Rectal smooth muscle tissue (tissue), 1 donor: ENCODE results near the gene DDA1.

ENCODE experiments used
- H3K27ac ChIP-seq: one replicate; pipeline ENCODE4 v1.7.0; 2013; ENCODE audit warnings: low read depth, low read length, inconsistent platforms
- H3K27me3 ChIP-seq: one replicate; pipeline ENCODE4 v1.7.0; 2013; ENCODE audit warnings: low read length; ENCODE audit not compliant: control insufficient read depth, insufficient read depth
- H3K36me3 ChIP-seq: one replicate; pipeline ENCODE4 v1.7.0; 2013; ENCODE audit warnings: low read length; ENCODE audit not compliant: control insufficient read depth, insufficient read depth
- H3K4me1 ChIP-seq: one replicate; pipeline ENCODE4 v1.7.0; 2013; ENCODE audit warnings: low read length; ENCODE audit not compliant: control insufficient read depth, insufficient read depth
- H3K4me3 ChIP-seq: one replicate; pipeline ENCODE4 v1.7.0; 2013; ENCODE audit warnings: low read length
- H3K9ac ChIP-seq: one replicate; pipeline ENCODE4 v1.7.0; 2013; ENCODE audit warnings: low read length

DDA1 gene

GRCh38 chr19:17339088-17339741 is 29.9 kb downstream of the DDA1 start:
- Histone ChIP-seq H3K9ac (no peak overlapping the region), H3K4me3 (no peak overlapping the region), H3K36me3 (no peaks in the 10 kb centered on the region), H3K27ac (no peak overlapping the region), H3K27me3 (no peaks in the 10 kb centered on the region), H3K4me1 (peaks cover 12% of the 10 kb centered on the region)

GRCh38 chr19:17340302-17340870 is 31.0 kb downstream of the DDA1 start:
- no peak overlapping the region for H3K27ac ChIP-seq
- peaks cover 8% of the 10 kb centered on the region for H3K4me1 ChIP-seq
- no peak overlapping the region for H3K4me3 ChIP-seq
- H3K9ac ChIP-seq = no peak overlapping the region
- H3K27me3 ChIP-seq = no peaks in the 10 kb centered on the region
- no peaks in the 10 kb centered on the region for H3K36me3 ChIP-seq

- Histone ChIP-seq H3K9ac (no peak overlapping the region), H3K27me3 (no peaks in the 10 kb centered on the region), H3K4me3 (no peak overlapping the region), H3K27ac (no peak overlapping the region), H3K4me1 (peaks cover 7% of the 10 kb centered on the region), H3K36me3 (no peaks in the 10 kb centered on the region)
Observed at GRCh38 chr19:17340871-17341357, 31.6 kb downstream of the DDA1 start.

- Histone ChIP-seq H3K4me1 (peaks cover 10% of the 10 kb centered on the region), H3K27me3 (no peaks in the 10 kb centered on the region), H3K27ac (no peak overlapping the region), H3K36me3 (no peaks in the 10 kb centered on the region), H3K4me3 (no peak overlapping the region), H3K9ac (no peak overlapping the region)
Observed at GRCh38 chr19:17341386-17341785, 32.0 kb downstream of the DDA1 start.

- Histone ChIP-seq H3K4me3 (no peak overlapping the region), H3K36me3 (no peaks in the 10 kb centered on the region), H3K27me3 (no peaks in the 10 kb centered on the region), H3K9ac (no peak overlapping the region), H3K4me1 (peaks cover 10% of the 10 kb centered on the region), H3K27ac (no peak overlapping the region)
Observed at GRCh38 chr19:17341845-17342244, 32.5 kb downstream of the DDA1 start.

GRCh38 chr19:17346109-17346671 is 36.8 kb downstream of the DDA1 start:
- peaks cover 3% of the 10 kb centered on the region for H3K4me1 ChIP-seq
- no peaks in the 10 kb centered on the region for H3K36me3 ChIP-seq
- H3K9ac ChIP-seq = no peak overlapping the region
- H3K4me3 ChIP-seq = no peak overlapping the region
- H3K27me3 ChIP-seq = peaks cover 6% of the 10 kb centered on the region
- H3K27ac ChIP-seq = no peak overlapping the region

- Histone ChIP-seq H3K27me3 (peaks cover 6% of the 10 kb centered on the region), H3K27ac (no peak overlapping the region), H3K4me1 (peaks cover 3% of the 10 kb centered on the region), H3K36me3 (no peaks in the 10 kb centered on the region), H3K9ac (no peak overlapping the region), H3K4me3 (no peak overlapping the region)
Observed at GRCh38 chr19:17347361-17347760, 38.0 kb downstream of the DDA1 start.

GRCh38 chr19:17347877-17348276 is 38.5 kb downstream of the DDA1 start:
- H3K36me3 ChIP-seq = no peaks in the 10 kb centered on the region
- H3K27ac ChIP-seq = no peak overlapping the region
- peaks cover 6% of the 10 kb centered on the region for H3K27me3 ChIP-seq
- H3K4me1 ChIP-seq = peaks cover 3% of the 10 kb centered on the region
- H3K9ac ChIP-seq = no peak overlapping the region
- H3K4me3 ChIP-seq = no peak overlapping the region

GRCh38 chr19:17348700-17349099 is 39.3 kb downstream of the DDA1 start:
- H3K27me3 ChIP-seq = peaks cover 9% of the 10 kb centered on the region
- no peak overlapping the region for H3K4me3 ChIP-seq
- H3K27ac ChIP-seq = no peak overlapping the region
- no peaks in the 10 kb centered on the region for H3K36me3 ChIP-seq
- peaks cover 3% of the 10 kb centered on the region for H3K4me1 ChIP-seq
- H3K9ac ChIP-seq = no peak overlapping the region

- no peak overlapping the region for H3K27ac ChIP-seq
- H3K9ac ChIP-seq = no peak overlapping the region
- no peaks in the 10 kb centered on the region for H3K4me1 ChIP-seq
Observed at GRCh38 chr19:17351815-17352435, 42.6 kb downstream of the DDA1 start.

GRCh38 chr19:17352608-17353280 is 43.4 kb downstream of the DDA1 start:
- Histone ChIP-seq H3K27ac (no peak overlapping the region), H3K27me3 (peaks cover 9% of the 10 kb centered on the region)

More at GRCh38 chr19:17351815-17352435, 42.6 kb downstream of the DDA1 start:
- no peaks in the 10 kb centered on the region for H3K36me3 ChIP-seq
- H3K27me3 ChIP-seq = peaks cover 9% of the 10 kb centered on the region
- no peak overlapping the region for H3K4me3 ChIP-seq

GRCh38 chr19:17353386-17353785 is 44.0 kb downstream of the DDA1 start:
- Histone ChIP-seq H3K4me3 (no peak overlapping the region), H3K27me3 (peaks cover 8% of the 10 kb centered on the region), H3K4me1 (no peaks in the 10 kb centered on the region), H3K36me3 (no peaks in the 10 kb centered on the region), H3K27ac (no peak overlapping the region), H3K9ac (no peak overlapping the region)

More at GRCh38 chr19:17352608-17353280, 43.4 kb downstream of the DDA1 start:
- Histone ChIP-seq H3K4me3 (no peak overlapping the region), H3K36me3 (no peaks in the 10 kb centered on the region), H3K9ac (no peak overlapping the region), H3K4me1 (no peaks in the 10 kb centered on the region)
